Thyroid gland (tissue), 4 donors: ENCODE results near the gene PEX14. TPM values are rescaled to one million over a fixed set of nuclear protein-coding genes. Genes with fewer than 3 reads are reported as not detected.
A peak's percentile ranks its signal among the peaks of the same experiment; 100 is the strongest.

Experiments used
- DNase-seq, 2 donors: peaks; one replicate each; pipeline ENCODE4 v3.0.0-alpha.2; 2019
- H3K27ac ChIP-seq, 3 donors: fragments of 200-600 bp; sonication (generic); 1 replicate in 2 of 3; 2 replicates in 1 of 3; pipeline ENCODE4 v1.5.1; 2016 to 2019; ENCODE audit warnings: mild to moderate bottlenecking in 1 of 3, moderate library complexity in 1 of 3
- H3K27me3 ChIP-seq: fragments of 200-600 bp; sonication (generic); one replicate; pipeline ENCODE4 v1.5.1; 2019
- H3K36me3 ChIP-seq, 2 donors: fragments of 200-600 bp; sonication (generic); one replicate each; pipeline ENCODE4 v1.5.1; 2016 to 2019
- H3K4me1 ChIP-seq, 2 donors: fragments of 200-600 bp; sonication (generic); one replicate each; pipeline ENCODE4 v1.5.1; 2017 to 2019
- H3K4me3 ChIP-seq, 3 donors: fragments of 200-600 bp; sonication (generic); replicated peaks in 1 of 3; 1 replicate in 2 of 3; 2 replicates in 1 of 3; pipeline ENCODE4 v1.5.1; 2016; ENCODE audit warnings: mild to moderate bottlenecking in 1 of 3
- H3K9me3 ChIP-seq: fragments of 200-600 bp; sonication (generic); one replicate; pipeline ENCODE4 v1.5.1; 2017
- CTCF ChIP-seq, 6 experiments: fragments of 200-600 bp in 3 of 6; fragments of 450-650 bp in 3 of 6; sonication (generic) in 3 of 6; IDR thresholded peaks; one replicate each; pipeline ENCODE4 v1.5.1; 2016 to 2019; ENCODE audit warnings: antibody characterized with exemption in 6 of 6, mild to moderate bottlenecking in 2 of 6, inconsistent platforms in 1 of 6, moderate library complexity in 1 of 6
- POLR2A ChIP-seq, 2 donors: fragments of 450-650 bp; IDR thresholded peaks; one replicate each; pipeline ENCODE4 v1.6.1; 2017; ENCODE audit warnings: antibody characterized with exemption in 2 of 2, mild to moderate bottlenecking in 2 of 2, moderate library complexity in 1 of 2
- WGBS, 2 donors: methylation state at CpG; one replicate each; pipeline ENCODE4 v1.1.5; 2017; 5-methylcytosine and 5-hydroxymethylcytosine counted together
- intact Hi-C: fragments of 100-400 bp; cut with DNase I; formaldehyde crosslinking; loops from one replicate; pipeline ENCODE4 v1.15.1; 2023
- total RNA-seq, 4 donors: library from RNA; depleted of rRNA; stranded (reverse); fragments of >200 nt; gene quantifications; one replicate each; pipeline ENCODE4 v1.2.3, GENCODE V29; 2016

The PEX14 gene
- total RNA-seq, 4 donors from 2014 or later = 14.0 to 28.4 (median 20.7) TPM

GRCh38 chr1:10647414-10648170, 172.8 kb downstream of the PEX14 start:
- Histone ChIP-seq H3K27me3 (no peaks in the 10 kb centered on the region), H3K4me1 (peaks cover 12 to 13% of the 10 kb centered on the region in 2 donors), H3K27ac (no peak overlapping the region), H3K36me3 (peaks cover 0 to 14% of the 10 kb centered on the region in 2 donors), H3K4me3 (no peak overlapping the region), H3K9me3 (no peaks in the 10 kb centered on the region)
- TF ChIP-seq CTCF (IDR thresholded peaks at IDR 0.05) = no peak
- no peak for TF ChIP-seq POLR2A (IDR thresholded peaks at IDR 0.05)
- intact Hi-C loops = loop anchor here (10.0 kb wide), 1 partner anchor 113 kb away; no protein-coding TSS in a partner anchor
- 96 to 97% methylated on average over 20 to 31 of the region's 38 CpGs for WGBS, 2 donors
- DNase-seq = no peak

GRCh38 chr1:10648689-10649516, 174.2 kb downstream of the PEX14 start:
- H3K4me1 ChIP-seq = peaks cover 13 to 14% of the 10 kb centered on the region in 2 donors
- WGBS, 2 donors = 89 to 93% methylated on average over 22 to 24 of the region's 32 CpGs
- no peak for TF ChIP-seq POLR2A (IDR thresholded peaks at IDR 0.05)
- TF ChIP-seq CTCF (IDR thresholded peaks at IDR 0.05) = no peak
- H3K27me3 ChIP-seq = no peaks in the 10 kb centered on the region
- intact Hi-C loops = loop anchor here (10.0 kb wide), 1 partner anchor 114 kb away; no protein-coding TSS in a partner anchor
- DNase-seq = no peak
- H3K36me3 ChIP-seq = peaks cover 0 to 21% of the 10 kb centered on the region in 2 donors
- no peak overlapping the region for H3K27ac ChIP-seq
- no peaks in the 10 kb centered on the region for H3K9me3 ChIP-seq
- no peak overlapping the region for H3K4me3 ChIP-seq

- Histone ChIP-seq H3K4me3 (no peak overlapping the region), H3K9me3 (no peaks in the 10 kb centered on the region), H3K4me1 (peaks cover 13 to 14% of the 10 kb centered on the region in 2 donors), H3K27me3 (no peaks in the 10 kb centered on the region), H3K36me3 (peaks cover 0 to 25% of the 10 kb centered on the region in 2 donors), H3K27ac (no peak overlapping the region)
- WGBS, 2 donors = 73 to 76% methylated on average over 27 to 29 of the region's 30 CpGs
- no peak for DNase-seq
- intact Hi-C loops = loop anchor here (10.0 kb wide), 1 partner anchor 115 kb away; no protein-coding TSS in a partner anchor
- TF ChIP-seq POLR2A (IDR thresholded peaks at IDR 0.05) (no peak), CTCF (IDR thresholded peaks at IDR 0.05) (no peak)
Observed at GRCh38 chr1:10649517-10650201, 174.9 kb downstream of the PEX14 start.

- Histone ChIP-seq H3K9me3 (no peaks in the 10 kb centered on the region), H3K27ac (peak overlapping the region in 2 of 3 donors; percentile 44 to 63), H3K36me3 (peaks cover 0 to 18% of the 10 kb centered on the region in 2 donors), H3K4me3 (no peak overlapping the region), H3K27me3 (no peaks in the 10 kb centered on the region), H3K4me1 (peaks cover 13 to 14% of the 10 kb centered on the region in 2 donors)
- TF ChIP-seq CTCF (IDR thresholded peaks at IDR 0.05) = no peak
- no peak for TF ChIP-seq POLR2A (IDR thresholded peaks at IDR 0.05)
- WGBS, 2 donors = 76 to 80% methylated on average over 16 to 19 of the region's 40 CpGs
- DNase-seq = no peak
- intact Hi-C loops = no loop called here
Observed at GRCh38 chr1:10650556-10651388, 176.0 kb downstream of the PEX14 start.
